K562 (cell line): ENCODE results near the gene PIK3R5. TPM values are rescaled to one million over a fixed set of nuclear protein-coding genes. Genes with fewer than 3 reads are reported as not detected.

ENCODE experiments used
- MAFF ChIP-seq: IDR thresholded peaks from 2 replicates; pipeline ENCODE4 v1.6.1; 2012; ENCODE audit warnings: low read length, improper control_type of control experiment
- REST ChIP-seq, 2 experiments: fragments of 450-650 bp; formaldehyde crosslinking in 1 of 2; IDR thresholded peaks; 2 replicates each; pipeline versions ENCODE4 v1.4.0 to v1.6.1; 2014 to 2020; ENCODE audit warnings: mild to moderate bottlenecking in 2 of 2, borderline replicate concordance in 1 of 2, low read depth in 1 of 2
- ZNF75A ChIP-seq: fragments of 450-650 bp; formaldehyde crosslinking; IDR thresholded peaks from 2 replicates; pipeline ENCODE4 v1.4.0; 2020; ENCODE audit warnings: mild to moderate bottlenecking
- polyA plus RNA-seq, 8 experiments: library from polyadenylated mRNA; depleted of rRNA in 4 of 8; stranded (reverse) in 5 of 8; unstranded in 3 of 8; fragments of >200 nt; fragmentation: Nextera tagmentation in 2 of 8; fragmentation: Illumina TruSeq in 1 of 8; extraction: Ambion mirVana in 2 of 8; extraction: Trizol in 1 of 8; gene quantifications; 2 replicates each; pipeline versions ENCODE4 v1.2.1 to v1.2.3, GENCODE V29; 2011 to 2014; ENCODE audit warnings: inconsistent platforms in 1 of 8, missing spikeins in 1 of 8
- total RNA-seq, 7 experiments: library from RNA; depleted of rRNA in 6 of 7; stranded (reverse); fragments of >200 nt in 6 of 7; fragmentation: Illumina TruSeq in 2 of 7; extraction: Trizol in 2 of 7; gene quantifications; 2 replicates each; pipeline versions ENCODE4 v1.2.1 to v1.2.3, GENCODE V29; 2011 to 2021; ENCODE audit warnings: low replicate concordance in 1 of 7
- TF ChIP-seq, protein P1 (sequence below): fragments of 450-650 bp; IDR thresholded peaks from 2 replicates; pipeline ENCODE4 v1.6.1; 2016; ENCODE audit warnings: low read depth

The PIK3R5 gene
- total and polyA plus RNA-seq, 9 of the 15 experiments (the other 6 are each of a cell fraction or from before 2014, with no cell fraction given): 0.01 to 0.38 TPM; not detected in 7

GRCh38 chr17:8935191-8935590 lies 30.3 kb downstream of the PIK3R5 start (continued):
- TF ChIP-seq, protein P1, sequence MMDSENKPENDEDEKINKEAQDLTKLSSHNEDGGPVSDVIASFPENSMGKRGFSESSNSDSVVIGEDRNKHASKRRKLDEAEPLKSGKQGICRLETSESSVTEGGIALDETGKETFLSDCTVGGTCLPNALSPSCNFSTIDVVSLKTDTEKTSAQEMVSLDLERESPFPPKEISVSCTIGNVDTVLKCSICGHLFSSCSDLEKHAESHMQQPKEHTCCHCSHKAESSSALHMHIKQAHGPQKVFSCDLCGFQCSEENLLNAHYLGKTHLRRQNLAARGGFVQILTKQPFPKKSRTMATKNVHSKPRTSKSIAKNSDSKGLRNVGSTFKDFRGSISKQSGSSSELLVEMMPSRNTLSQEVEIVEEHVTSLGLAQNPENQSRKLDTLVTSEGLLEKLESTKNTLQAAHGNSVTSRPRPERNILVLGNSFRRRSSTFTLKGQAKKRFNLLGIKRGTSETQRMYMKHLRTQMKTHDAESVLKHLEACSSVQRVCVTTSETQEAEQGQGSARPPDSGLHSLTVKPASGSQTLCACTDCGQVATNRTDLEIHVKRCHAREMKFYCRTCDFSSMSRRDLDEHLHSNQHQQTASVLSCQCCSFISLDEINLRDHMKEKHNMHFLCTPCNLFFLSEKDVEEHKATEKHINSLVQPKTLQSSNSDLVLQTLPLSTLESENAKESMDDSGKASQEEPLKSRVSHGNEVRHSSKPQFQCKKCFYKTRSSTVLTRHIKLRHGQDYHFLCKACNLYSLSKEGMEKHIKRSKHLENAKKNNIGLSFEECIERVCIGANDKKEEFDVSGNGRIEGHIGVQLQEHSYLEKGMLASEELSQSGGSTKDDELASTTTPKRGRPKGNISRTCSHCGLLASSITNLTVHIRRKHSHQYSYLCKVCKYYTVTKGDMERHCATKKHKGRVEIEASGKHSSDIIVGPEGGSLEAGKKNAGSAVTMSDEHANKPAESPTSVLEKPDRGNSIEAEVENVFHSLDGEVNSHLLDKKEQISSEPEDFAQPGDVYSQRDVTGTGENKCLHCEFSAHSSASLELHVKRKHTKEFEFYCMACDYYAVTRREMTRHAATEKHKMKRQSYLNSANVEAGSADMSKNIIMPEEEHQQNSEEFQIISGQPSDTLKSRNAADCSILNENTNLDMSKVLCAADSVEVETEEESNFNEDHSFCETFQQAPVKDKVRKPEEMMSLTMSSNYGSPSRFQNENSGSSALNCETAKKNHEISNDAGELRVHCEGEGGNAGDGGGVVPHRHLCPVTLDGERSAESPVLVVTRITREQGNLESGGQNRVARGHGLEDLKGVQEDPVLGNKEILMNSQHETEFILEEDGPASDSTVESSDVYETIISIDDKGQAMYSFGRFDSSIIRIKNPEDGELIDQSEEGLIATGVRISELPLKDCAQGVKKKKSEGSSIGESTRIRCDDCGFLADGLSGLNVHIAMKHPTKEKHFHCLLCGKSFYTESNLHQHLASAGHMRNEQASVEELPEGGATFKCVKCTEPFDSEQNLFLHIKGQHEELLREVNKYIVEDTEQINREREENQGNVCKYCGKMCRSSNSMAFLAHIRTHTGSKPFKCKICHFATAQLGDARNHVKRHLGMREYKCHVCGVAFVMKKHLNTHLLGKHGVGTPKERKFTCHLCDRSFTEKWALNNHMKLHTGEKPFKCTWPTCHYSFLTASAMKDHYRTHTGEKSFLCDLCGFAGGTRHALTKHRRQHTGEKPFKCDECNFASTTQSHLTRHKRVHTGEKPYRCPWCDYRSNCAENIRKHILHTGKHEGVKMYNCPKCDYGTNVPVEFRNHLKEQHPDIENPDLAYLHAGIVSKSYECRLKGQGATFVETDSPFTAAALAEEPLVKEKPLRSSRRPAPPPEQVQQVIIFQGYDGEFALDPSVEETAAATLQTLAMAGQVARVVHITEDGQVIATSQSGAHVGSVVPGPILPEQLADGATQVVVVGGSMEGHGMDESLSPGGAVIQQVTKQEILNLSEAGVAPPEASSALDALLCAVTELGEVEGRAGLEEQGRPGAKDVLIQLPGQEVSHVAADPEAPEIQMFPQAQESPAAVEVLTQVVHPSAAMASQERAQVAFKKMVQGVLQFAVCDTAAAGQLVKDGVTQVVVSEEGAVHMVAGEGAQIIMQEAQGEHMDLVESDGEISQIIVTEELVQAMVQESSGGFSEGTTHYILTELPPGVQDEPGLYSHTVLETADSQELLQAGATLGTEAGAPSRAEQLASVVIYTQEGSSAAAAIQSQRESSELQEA: no peak
- TF ChIP-seq REST (IDR thresholded peaks at IDR 0.05; ENCODE audit: borderline replicate concordance): no peak
- no peak for TF ChIP-seq REST (CRISPR knock-in tag; IDR thresholded peaks at IDR 0.05; ENCODE audit: low read depth)
- no peak for TF ChIP-seq ZNF75A (CRISPR knock-in tag)
- TF ChIP-seq MAFF: no peak
